ENCODE data around the gene TRIP4.
"Not testable (repeated sequence)": the region's sequence is repeated elsewhere in the genome, so short reads cannot be mapped to it uniquely, and the experiment has no call there.

Gene TRIP4

GRCh38 chr15:64387562-64388168 is at the start of gene TRIP4:
TSS of gene TRIP4 (plus strand) at chr15:64387836. CDS start at chr15:64387864, 28 bp downstream.
- DNase-seq = peak; percentile 98

- DNase-seq = no peak
Measured at GRCh38 chr15:64340355-64340754, 47.3 kb upstream of the TRIP4 start.

DNA sequence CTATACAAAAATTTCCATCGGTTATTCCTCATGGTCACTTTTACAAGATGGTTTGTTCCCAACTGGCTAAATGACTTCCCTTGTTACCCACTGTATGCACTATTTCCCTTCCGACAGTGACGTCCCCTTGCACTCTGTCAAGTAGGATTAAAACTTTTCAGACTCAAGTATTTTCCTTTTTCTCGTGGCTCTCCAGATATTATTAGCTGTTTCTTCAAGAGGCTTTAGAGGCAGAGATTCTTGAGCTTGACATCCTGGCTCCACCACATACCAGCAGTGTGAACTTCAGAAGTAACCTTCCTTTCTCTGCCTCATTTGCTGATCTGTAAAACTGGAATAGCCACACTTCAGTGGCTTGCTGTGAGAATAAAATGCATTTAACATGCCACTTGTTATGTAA is 45.7 kb upstream of the TRIP4 start:
- DNase-seq = no peak

DNA sequence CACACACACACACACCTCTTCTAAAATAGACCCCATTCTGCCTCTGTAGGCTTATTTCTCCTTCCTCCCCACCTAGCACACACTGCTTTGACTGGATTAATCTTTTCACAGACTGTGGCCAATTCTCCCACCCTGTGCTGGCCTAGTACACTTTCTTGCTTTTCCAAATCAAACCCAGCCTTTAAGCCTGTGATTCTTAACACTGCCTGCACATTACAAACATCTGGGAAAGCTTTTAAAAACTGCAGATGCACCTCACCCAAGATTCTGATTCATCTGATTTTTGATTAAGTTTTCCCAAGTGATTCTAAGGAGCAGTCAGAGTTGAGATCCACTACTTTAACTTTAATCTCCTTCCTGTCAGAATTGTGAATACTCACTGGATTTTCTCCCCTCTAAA is 44.4 kb upstream of the TRIP4 start:
- no peak for DNase-seq

DNA sequence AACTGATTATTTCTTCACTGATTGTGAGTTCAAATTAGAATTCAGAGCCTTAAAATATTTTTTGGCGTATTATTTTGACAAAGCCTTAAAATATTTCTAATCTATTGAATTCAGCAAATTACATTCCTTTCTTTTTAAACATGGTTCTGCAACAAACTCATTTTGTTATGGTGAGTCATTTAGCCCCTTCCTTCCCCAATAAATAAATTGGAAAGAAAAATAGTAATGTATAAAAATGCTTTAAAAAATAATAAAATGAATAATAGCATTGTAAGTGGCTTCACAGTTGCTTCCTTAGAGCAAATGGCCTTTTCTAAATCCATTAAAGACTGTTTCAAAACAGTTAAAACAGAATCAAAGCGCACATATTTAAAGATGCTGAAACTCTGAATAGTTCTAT is 43.8 kb upstream of the TRIP4 start:
- DNase-seq = no peak

- no peak for DNase-seq
Measured at GRCh38 chr15:64344651-64345294, 42.9 kb upstream of the TRIP4 start.

DNA sequence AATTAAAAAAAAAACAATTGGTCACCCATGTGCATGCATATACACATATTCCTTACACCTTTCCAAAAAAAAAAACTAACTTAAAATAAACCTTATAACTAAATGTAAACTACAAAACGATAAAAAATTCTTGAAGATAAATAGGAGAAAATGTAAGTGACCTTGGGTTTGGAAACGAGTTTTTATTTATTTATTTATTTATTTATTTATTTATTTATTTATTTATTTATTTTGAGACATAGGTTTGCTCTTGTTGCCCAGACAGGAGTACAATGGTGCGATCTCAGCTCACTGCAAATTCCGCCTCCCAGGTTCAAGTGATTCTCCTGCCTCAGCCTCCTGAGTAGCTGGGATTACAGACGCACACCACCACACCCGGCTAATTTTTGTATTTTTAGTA is 41.4 kb upstream of the TRIP4 start:
- DNase-seq = not testable (repeated sequence)

DNA sequence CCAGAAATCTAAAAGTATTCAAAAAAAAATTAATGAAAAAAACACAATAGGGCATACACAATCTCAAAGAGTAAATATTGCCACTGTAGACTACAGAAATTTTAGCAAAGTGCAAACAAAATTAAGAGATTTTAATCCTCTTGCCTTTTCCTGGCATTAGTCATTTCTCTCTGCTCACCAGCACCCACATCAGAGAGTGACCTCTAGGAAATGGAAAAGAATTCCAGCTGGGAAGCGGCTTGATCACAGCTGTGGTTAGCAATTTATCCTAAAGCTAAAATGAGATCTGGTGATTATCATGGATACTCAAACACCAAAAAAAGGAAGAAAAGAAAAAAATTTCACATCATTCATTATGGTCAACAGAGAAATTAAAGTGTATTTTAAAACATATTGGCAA is 39.2 kb upstream of the TRIP4 start:
- no peak for DNase-seq

DNA sequence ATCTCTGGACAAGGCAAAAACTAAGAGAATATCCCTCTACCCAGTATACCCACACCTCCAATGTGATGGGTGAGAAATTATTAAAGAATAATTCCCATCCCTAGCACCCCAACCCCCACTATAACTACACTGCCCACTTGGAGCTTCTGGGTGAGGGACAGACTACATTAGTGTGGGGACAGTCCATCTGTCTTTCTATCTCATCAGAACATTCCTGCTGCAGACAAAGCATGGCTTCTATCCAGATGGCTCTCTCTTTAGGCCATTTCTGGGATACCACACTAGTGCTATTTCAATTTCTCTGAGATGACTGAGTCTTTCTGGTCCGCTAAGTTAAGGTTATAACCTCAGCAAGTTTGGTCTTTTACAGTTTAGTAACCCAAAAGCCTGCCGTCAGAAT is 38.3 kb upstream of the TRIP4 start:
- no peak for DNase-seq

DNA sequence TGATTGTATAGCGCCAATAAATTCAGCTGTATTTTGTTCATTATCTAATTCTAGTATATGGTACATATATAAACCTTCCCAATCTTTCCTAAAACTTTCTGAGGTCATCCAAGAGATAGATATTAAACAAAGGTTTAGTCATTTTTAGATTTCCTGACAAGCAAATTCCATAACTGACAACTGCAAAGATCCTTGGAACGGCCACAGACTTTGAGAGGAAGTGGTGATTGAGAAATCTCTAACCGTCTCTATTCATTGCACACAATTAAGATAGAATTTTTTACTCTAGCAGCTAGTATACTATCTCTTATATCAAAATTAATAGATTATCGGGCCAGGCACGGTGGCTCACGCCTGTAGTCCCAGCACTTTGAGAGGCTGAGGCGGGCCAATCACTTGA is 36.4 kb upstream of the TRIP4 start:
- DNase-seq = no peak

GRCh38 chr15:64354688-64355344 is 32.8 kb upstream of the TRIP4 start:
- no peak for DNase-seq

DNA sequence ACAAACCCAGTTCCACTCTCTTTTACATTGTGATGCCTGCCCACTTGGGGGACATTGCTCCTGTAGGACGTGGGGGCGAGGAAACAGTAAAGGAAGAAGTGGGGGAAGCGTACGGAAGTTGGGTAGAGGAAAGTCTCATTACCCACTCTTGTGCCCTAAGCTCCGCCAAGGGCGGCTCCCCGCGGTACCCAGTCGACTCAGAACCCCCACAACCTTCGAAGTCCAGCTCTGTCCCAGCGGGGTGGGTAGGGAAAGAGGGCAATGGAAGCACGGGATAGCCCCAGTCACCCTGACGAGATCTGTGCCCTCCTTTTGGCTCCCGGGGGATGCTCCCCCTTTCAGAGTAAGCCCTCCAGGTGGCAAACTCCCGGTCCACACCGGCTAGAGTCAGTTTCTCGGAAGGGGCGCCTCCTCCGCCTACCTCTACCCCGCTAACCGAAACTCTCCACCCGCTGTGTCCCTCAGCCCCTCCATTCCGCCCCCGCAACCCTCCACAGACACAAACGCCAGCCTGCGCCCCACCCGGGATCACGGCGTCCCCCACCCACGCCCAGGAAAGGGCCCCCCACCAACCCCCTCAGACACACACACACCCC is 32.2 kb upstream of the TRIP4 start:
- DNase-seq = peak; percentile 46 to 51

DNA sequence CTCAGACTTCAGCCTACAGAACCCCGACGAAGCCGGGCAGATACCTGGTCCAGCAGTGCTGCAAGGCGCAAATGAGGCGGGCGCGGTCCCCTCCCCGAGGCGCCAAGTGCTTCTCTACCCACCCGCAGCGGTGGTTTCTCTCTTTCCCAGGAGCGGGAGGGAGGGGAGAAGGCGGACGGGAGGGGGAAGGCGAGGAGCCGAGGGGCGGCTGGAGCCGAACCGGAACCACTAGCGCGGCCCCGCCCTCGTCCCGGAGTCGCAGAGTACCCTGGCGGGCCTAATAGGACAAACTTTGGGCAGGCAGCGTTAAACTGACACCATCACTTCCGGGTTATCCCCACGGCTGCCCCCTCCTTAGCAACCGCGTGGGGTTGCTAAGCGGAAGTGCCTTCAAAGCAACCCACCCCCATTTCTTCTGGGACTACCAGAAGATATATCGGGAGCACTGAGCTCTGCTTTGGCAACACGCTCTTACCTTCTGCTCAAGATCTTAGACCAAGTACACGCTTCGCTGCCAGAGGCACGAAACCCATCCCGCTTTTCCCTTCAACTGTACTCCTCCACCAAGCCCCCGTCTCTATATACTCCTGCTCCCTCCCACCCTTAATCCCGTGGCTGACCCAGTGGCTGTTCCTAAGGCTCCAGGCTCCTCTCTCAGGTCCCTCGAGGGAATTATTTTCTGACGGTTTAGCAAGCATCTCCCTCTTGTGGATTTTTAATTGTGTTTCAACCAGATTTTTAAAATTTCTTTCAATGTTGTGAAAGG is 31.5 kb upstream of the TRIP4 start, which contains the start of gene CSNK1G1:
Gene CSNK1G1 (minus strand): TSS at position 230 of the 766 bp plus-strand sequence. CDS start 55,674 bp downstream, outside the sequence.
- DNase-seq = peak; percentile 99

- no peak for DNase-seq
Measured at GRCh38 chr15:64356710-64357040, 31.0 kb upstream of the TRIP4 start.

- DNase-seq = no peak
Measured at GRCh38 chr15:64361259-64361658, 26.4 kb upstream of the TRIP4 start.

DNA sequence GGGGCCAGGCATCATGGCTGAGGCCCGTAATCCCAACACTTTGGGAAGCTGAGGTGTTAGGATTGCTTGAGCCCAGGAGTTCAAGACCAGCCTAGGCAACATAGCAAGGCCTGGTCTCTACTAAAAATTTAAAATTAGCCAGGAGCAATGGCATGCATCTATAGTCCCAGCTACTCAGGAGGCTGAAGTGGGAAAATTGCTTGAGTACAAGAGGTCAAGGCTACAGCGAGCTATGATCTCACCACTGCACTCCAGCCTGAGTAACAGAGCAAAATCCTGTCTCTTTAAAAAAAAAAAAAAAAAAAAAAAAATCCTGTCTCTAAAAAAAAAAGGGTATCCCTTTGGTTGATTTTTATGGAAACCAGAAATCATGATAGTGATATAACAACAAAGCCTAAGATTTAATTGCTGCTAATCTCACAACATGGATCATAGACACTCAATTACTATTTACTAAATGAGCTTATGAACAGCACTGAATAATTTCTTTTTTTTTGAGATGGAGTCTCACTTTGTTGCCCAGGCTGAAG is 18.5 kb upstream of the TRIP4 start:
- no peak for DNase-seq

DNA sequence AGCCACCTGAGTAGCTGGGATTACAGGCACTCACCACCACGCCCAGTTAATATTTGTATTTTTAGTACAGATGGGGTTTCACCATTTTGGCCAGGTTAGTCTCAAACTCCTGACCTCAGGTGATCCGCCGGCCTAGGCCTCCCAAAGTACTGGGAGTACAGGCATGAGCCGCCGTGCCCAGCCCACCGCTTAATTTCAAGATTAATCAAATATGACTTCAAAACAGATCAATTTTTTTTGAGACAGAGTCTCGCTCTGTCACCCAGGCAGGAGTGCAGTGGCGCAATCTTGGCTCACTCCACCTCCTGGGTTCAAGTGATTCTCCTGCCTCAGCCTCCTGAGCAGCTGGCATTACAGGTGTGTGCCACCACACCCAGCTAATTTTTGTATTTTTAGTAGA is 16.3 kb upstream of the TRIP4 start:
- not testable (repeated sequence) for DNase-seq

- no peak for DNase-seq
Measured at GRCh38 chr15:64373360-64373759, 14.3 kb upstream of the TRIP4 start.

- DNase-seq = no peak
Measured at GRCh38 chr15:64379216-64379960, 8.2 kb upstream of the TRIP4 start.

- DNase-seq = not testable (repeated sequence)
Measured at GRCh38 chr15:64380130-64380870, 7.3 kb upstream of the TRIP4 start.

DNA sequence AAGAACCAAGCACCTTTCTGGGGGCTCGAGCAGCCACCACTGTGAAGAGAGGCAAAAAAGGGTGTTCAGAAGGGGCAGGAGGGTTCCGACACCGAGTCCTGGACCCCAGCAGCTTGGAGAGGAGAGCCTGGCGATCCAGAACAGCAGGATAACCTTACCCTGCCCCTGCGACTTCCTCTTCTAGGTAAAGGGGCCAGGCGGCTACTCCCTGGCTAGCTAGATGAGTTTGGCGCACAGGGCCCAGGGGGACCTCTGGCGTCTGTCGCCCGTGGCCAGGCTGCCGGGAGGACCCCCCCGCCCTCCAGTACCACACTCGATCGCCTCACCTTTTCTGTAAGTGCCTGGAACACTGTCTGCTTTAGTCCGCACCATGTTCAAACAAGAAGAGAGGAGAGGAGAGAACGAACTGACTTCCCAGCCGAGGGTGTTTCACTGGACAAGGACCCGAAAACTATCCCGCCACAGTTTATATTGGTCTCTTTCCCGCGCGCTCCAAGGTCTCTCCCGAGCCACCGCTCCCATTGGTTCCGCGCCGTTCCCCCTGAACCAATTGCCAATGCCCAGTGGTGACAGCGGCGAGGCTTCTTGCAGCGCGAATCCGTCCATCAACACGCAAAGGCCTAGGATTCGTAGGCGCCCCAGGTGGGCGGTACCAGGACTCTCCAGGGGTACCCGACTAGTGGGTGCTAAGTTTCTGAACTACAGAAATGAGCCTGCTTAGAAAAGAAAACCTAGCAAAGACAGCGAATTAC is 6.5 kb upstream of the TRIP4 start, which contains the start of gene PCLAF:
Gene PCLAF (minus strand): TSS at position 442 of the 752 bp plus-strand sequence. CDS start 70 bp downstream, at position 372.
- DNase-seq = peak; percentile 98 to 99

Measured in Kasumi-1 (cell line).